SJSA1 (cell line): ENCODE data around the gene TICAM2. TPM values are rescaled to one million over a fixed set of nuclear protein-coding genes. Genes with fewer than 3 reads are reported as not detected.

Experiments
- DNase-seq, 2 experiments: peaks; one replicate each; pipeline ENCODE4 v3.0.0-alpha.2; 2015 to 2020; ENCODE audit warnings: low spot score in 2 of 2, low read depth in 1 of 2
- H3K27ac ChIP-seq: fragments of 250-450 bp; sonication (Bioruptor Pico); 2 replicates; pipeline ENCODE4 v1.5.1; 2020; ENCODE audit warnings: mild to moderate bottlenecking, moderate library complexity
- H3K27me3 ChIP-seq: fragments of 250-450 bp; sonication (Bioruptor Pico); replicated peaks from 2 replicates; pipeline ENCODE4 v1.5.1; 2020; ENCODE audit warnings: mild to moderate bottlenecking, moderate library complexity
- H3K36me3 ChIP-seq: fragments of 250-450 bp; sonication (Bioruptor Pico); 2 replicates; pipeline ENCODE4 v1.5.1; 2020; ENCODE audit warnings: mild to moderate bottlenecking
- H3K4me1 ChIP-seq: fragments of 250-450 bp; sonication (Bioruptor Pico); replicated peaks from 2 replicates; pipeline ENCODE4 v1.6.1; 2021; ENCODE audit warnings: mild to moderate bottlenecking
- H3K4me3 ChIP-seq: fragments of 250-450 bp; sonication (Bioruptor Pico); 2 replicates; pipeline ENCODE4 v1.5.1; 2020; ENCODE audit warnings: mild to moderate bottlenecking
- H3K9me3 ChIP-seq: fragments of 250-450 bp; sonication (Bioruptor Pico); replicated peaks from 2 replicates; pipeline ENCODE4 v1.5.1; 2020; ENCODE audit warnings: mild to moderate bottlenecking
- total RNA-seq: library from RNA; depleted of rRNA; stranded (reverse); fragments of >200 nt; shearing (Covaris generic); gene quantifications from 2 replicates; pipeline ENCODE4 v1.2.3, GENCODE V29; 2014

The TICAM2 gene
- total RNA-seq, 1 experiment from 2014 or later: 22.1 TPM

DNA sequence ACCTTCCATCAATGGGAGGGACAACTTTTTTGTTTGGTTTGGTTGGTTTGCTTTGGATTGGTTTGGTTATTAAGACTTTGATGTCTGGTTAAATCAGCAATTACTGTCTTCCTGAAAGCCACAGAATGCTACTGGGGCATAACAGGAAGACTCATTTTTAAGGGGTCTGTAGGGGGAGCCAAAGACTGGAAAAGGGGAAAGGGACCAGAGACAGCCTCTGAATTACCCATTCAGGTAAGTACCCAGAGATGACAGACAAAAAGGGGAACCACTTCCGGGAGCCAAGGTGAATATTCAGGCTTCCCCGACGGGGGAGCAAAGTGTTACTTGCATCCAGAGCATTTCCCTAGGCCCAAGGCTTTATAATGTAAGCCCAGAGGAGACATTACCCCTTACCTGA, 53.1 kb downstream of the TICAM2 start:
- peak in 1 of 2 experiments; percentile 38 for DNase-seq
- H3K36me3 ChIP-seq: peaks cover 4% of the 10 kb centered on the region
- H3K4me1 ChIP-seq: peaks cover 8% of the 10 kb centered on the region; the same call in 1 of the 2 replicates
- H3K27ac ChIP-seq: no peak overlapping the region
- peaks cover 6% of the 10 kb centered on the region; the same call in 1 of the 2 replicates for H3K9me3 ChIP-seq
- no peak overlapping the region for H3K4me3 ChIP-seq
- H3K27me3 ChIP-seq: no peaks in the 10 kb centered on the region

DNA sequence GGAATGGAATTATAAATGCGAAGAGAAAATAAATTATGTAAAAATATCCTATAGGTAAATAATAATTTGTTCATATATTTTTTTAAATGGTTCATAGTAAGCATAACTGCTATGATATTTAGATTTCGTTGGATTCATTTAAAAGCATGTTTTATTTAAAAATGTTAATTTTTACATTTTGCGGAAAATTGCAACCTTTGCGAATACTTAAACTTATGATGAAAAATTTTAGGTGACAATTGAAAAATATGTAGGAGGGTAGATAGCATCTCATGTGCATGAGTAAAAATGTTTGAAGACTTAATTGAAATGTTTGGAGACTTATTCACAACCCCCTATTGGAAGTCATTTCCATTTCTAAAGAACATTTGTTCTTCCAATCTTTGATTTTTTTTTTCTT, 53.6 kb downstream of the TICAM2 start:
- Histone ChIP-seq H3K9me3 (peaks cover 6% of the 10 kb centered on the region; the same call in 1 of the 2 replicates), H3K4me1 (peaks cover 8% of the 10 kb centered on the region; the same call in 1 of the 2 replicates), H3K36me3 (peaks cover 4% of the 10 kb centered on the region), H3K4me3 (no peak overlapping the region), H3K27ac (no peak overlapping the region), H3K27me3 (no peaks in the 10 kb centered on the region)
- DNase-seq: no peak

DNA sequence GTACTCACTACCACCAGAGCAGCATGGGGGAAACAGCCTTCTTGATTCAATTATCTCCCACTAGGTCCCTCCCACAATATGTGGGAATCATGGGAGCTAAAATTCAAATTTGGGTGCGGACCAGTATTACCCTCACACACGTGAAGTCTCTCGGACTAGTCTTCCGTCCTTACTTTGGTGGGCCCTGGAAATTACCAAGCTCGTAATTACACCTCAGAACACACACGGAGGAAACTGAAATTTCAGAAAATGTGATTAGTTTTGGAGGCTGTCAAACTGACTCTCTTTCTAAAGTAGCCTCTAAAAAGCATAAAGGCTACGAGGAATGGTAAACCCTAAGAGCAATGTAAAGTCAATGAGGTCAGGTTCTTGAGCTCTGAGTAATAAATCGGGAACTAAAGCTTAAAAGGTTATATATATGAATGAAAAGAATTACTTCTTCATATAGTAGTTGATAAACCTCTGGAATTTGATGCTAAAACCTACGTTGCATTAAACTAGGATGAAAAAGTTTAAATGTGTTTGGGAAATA, 56.9 kb downstream of the TICAM2 start:
- Histone ChIP-seq H3K4me3 (no peak overlapping the region; the same call in 1 of the 2 replicates), H3K27ac (no peak overlapping the region)

DNA sequence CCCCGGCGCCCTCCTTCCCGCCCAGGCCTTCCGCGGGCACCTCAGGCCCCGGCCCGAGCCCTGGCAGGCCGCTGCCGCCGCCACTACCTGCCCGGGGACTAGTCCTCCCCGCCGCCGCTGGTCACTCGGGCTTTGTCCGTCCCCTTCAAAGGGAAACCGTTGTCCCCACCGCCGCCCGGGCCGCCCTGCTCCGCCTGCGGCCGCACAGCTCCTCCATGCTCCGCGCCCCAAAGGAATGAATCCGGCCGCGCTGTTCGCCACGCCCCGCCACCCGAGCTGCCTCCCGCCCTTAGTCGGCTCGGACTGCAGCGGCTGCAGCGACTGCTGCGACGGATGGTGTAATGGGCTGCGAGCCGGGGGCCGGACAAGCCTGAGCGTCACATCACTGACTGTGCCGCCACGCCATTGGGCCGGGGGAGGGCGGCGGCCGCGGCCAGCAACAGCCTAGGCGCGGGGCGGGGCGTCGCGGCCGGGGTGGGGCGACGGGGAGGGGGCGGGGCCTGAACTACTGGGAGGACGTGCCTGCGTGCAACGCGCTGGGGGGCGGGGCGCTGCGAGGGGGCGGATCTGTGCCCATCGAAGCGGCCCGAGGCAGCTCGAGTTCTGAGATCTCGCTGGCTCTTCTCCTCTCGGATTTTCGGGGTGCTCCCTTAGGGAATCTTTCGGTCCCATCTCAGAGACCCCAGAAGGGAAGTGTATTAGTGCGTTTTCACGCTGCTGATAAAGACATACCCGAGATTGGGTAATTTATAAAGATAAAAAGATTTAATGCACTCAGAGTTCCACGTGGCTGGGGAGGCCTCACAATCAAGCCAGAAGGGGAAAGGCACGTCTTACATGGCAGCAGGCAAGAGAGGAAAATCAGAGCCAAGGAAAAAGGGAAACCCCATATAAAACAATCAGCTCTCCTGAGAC, 57.6 kb downstream of the TICAM2 start, which contains the start of gene FEM1C:
FEM1C (minus strand) TSS at position 340 of the 915 bp plus-strand sequence. CDS start 1,282 bp downstream, outside the sequence.
- peaks cover 6% of the 10 kb centered on the region; the same call in 1 of the 2 replicates for H3K9me3 ChIP-seq
- peak within 1 kb of the TSS; percentile 89 for H3K27ac ChIP-seq
- peaks cover 13% of the 10 kb centered on the region for H3K4me1 ChIP-seq
- peaks cover 39% of the 10 kb centered on the region for H3K36me3 ChIP-seq
- DNase-seq: peak; percentile 97 to 99
- no peaks in the 10 kb centered on the region for H3K27me3 ChIP-seq
- H3K4me3 ChIP-seq: peak within 1 kb of the TSS; percentile 89

More for the DNA sequence above, 56.9 kb downstream of the TICAM2 start:
- Histone ChIP-seq H3K27me3 (no peaks in the 10 kb centered on the region), H3K9me3 (peaks cover 6% of the 10 kb centered on the region; the same call in 1 of the 2 replicates), H3K36me3 (peaks cover 32% of the 10 kb centered on the region), H3K4me1 (peaks cover 13% of the 10 kb centered on the region)
- no peak for DNase-seq

DNA sequence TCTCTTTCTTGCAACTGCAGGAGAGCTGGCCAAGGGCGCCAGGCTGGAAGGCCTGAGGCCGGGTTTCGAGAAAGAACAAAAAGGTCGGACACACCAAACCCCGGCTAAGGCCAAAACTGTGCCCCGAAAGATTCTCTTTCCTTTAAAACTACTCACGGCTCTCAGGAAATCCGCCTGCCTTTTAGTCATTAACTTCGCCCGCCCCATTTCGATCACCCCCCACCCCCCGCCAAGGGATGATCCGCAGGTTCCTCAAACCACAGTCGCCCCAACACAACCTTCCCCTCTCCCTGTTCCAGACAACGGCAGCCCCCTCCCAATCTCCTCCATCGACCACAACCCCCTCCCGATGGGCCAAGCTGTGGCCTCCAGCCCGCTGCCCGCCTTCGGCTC, 58.2 kb downstream of the TICAM2 start:
- Histone ChIP-seq H3K27me3 (no peaks in the 10 kb centered on the region), H3K36me3 (peaks cover 45% of the 10 kb centered on the region)
- peak in 1 of 2 experiments; percentile 74 for DNase-seq

DNA sequence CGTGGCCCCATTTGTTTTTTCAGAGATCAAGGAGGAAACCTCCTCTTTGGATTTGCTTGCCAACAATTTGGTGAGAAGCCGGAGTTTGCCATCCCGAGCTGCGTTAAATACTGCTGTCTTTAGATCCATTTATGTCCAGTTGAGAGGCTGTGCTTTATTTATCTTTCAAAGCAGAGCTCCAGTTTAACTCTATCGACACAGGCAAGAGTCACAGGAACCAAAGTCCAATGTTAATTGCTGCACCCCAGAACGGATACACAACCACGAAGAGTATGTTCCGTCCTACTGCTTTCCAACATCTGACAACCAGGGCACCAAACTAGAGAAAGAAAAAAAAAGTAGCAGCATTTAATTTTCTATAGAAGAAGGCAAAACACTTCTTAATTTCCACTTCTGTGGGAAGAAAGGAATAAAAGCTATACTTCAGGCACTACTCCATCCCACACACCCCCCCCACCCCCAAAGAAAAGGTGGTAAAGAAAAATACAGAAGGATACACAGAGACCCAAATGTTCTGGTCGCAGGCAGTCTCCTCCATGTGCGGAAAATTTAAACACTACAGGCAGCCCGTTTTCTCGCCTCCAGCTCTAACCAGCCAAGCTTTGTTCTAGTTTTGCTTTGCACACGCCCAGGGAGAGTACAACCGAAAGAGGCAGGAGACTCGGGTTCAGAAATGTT, 58.8 kb downstream of the TICAM2 start:
- Histone ChIP-seq H3K4me3 (peak overlapping the region; percentile 89), H3K27me3 (no peaks in the 10 kb centered on the region), H3K36me3 (peaks cover 51% of the 10 kb centered on the region), H3K4me1 (peaks cover 13% of the 10 kb centered on the region), H3K27ac (peak overlapping the region; percentile 89), H3K9me3 (peaks cover 6% of the 10 kb centered on the region; the same call in 1 of the 2 replicates)
- DNase-seq: no peak

More for the DNA sequence above, 58.2 kb downstream of the TICAM2 start:
- peak overlapping the region; percentile 89 for H3K4me3 ChIP-seq
- H3K27ac ChIP-seq: peak overlapping the region; percentile 89
- H3K4me1 ChIP-seq: peaks cover 13% of the 10 kb centered on the region
- H3K9me3 ChIP-seq: peaks cover 6% of the 10 kb centered on the region; the same call in 1 of the 2 replicates

DNA sequence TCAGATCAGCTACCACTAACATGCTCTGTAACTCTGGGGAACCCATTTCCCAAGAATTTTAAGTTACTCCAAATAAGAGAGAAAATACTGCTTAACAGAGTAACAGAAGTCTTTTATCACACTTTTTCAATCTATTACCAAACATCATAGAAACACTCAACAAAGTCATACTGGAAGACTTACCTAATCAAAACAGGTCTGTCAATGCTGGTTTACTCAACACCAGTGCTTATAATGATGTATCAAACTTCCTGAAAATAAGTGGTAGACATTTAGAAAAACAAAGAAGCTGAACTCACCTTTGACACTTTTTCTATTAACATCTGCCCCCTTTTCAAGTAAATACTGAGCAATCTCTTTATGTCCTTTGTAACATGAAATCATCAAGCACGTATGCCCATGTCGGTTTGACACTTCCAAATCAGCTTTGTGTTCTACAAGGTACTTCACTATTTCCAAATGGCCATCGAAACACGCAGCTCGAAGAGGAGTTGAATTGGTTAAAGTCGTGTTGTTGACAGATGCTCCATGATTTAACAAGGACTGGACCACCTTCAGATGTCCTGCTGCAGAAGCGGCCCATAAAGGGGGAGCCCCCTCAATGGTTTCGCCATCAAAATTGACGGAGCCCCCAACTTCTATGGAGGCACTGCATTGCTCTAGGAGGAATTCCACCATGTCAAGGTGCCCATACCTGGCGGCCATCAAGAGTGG, 59.5 kb downstream of the TICAM2 start:
- Histone ChIP-seq H3K9me3 (peaks cover 6% of the 10 kb centered on the region; the same call in 1 of the 2 replicates), H3K27me3 (no peaks in the 10 kb centered on the region), H3K36me3 (peaks cover 58% of the 10 kb centered on the region), H3K27ac (peak overlapping the region; percentile 33; the same call in 1 of the 2 replicates), H3K4me3 (peak overlapping the region; percentile 89), H3K4me1 (peaks cover 13% of the 10 kb centered on the region)
- DNase-seq: peak in 1 of 2 experiments; percentile 22

DNA sequence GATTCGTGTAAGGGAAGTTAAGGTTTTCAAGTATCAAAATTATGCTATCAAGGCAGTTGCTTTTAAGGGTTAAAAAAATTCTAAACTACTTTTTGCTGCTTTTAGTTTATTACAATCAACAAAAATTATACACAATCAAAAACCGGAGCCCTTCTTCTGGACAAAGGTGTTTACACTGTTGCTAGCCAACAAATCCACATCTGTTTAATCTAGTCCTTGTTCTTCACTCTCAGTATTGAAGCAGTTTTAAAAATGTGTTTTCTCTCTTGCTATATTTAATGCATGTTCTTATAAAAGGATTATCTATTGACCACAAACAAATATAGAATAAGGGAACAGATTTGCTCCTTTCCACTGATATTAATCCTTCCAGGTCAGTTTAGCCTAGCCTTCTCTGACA, 60.2 kb downstream of the TICAM2 start:
- Histone ChIP-seq H3K27me3 (no peaks in the 10 kb centered on the region), H3K4me1 (peaks cover 13% of the 10 kb centered on the region), H3K4me3 (peak overlapping the region; percentile 89), H3K36me3 (peaks cover 65% of the 10 kb centered on the region), H3K27ac (peak overlapping the region; percentile 33), H3K9me3 (peaks cover 6% of the 10 kb centered on the region; the same call in 1 of the 2 replicates)
- DNase-seq: peak in 1 of 2 experiments; percentile 51

DNA sequence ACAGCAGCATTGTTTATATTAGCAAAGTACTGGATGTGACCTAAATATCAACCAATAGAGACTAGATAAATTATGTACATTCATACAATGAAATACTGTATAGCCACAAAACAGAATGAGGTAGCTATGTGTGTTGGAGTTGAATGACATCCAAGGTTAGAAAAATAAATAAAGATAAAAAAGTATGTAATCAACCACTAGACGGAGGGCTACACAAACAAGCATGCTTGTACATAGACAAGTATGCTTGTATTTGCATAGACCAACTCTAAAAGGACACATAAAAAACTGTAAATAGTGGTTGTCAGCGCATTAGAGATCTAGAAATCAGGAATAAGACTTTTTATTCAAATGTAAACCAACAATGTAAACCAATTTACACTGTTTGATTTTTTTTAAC, 60.7 kb downstream of the TICAM2 start:
- H3K27me3 ChIP-seq: no peaks in the 10 kb centered on the region
- peak overlapping the region; percentile 89 for H3K4me3 ChIP-seq
- peak in 1 of 2 experiments; percentile 40 for DNase-seq
- H3K36me3 ChIP-seq: peaks cover 70% of the 10 kb centered on the region
- peaks cover 6% of the 10 kb centered on the region; the same call in 1 of the 2 replicates for H3K9me3 ChIP-seq
- H3K27ac ChIP-seq: peak overlapping the region; percentile 33
- H3K4me1 ChIP-seq: peaks cover 13% of the 10 kb centered on the region

DNA sequence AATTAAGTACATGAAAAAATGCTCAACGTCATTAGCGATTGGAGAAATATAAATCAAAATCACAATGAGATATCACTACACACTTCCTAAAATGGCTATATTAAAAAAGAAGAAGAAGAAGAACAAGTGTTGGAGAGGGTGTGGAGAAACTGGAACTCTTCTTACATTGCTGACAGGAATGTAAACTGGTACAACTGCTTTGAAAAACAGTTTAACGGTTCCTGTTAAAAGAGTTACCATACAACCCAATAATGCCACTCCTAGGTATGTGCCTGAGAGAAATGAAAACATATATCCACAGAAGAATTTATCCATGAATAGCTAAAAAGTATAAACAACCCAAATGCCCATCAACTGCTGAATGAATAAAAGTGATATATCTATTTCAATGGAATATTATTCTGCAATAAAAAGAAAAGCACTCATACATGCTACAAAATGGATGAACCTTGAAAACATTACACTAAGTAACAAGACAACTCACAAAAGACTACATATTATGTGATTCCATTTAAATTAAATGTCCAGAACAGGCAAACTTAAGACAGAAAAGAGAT, 66.7 kb downstream of the TICAM2 start:
- DNase-seq: no peak
- Histone ChIP-seq H3K27ac (no peak overlapping the region), H3K27me3 (no peaks in the 10 kb centered on the region), H3K36me3 (peaks cover 79% of the 10 kb centered on the region), H3K4me1 (no peaks in the 10 kb centered on the region; the same call in 1 of the 2 replicates), H3K4me3 (no peak overlapping the region), H3K9me3 (no peaks in the 10 kb centered on the region)

DNA sequence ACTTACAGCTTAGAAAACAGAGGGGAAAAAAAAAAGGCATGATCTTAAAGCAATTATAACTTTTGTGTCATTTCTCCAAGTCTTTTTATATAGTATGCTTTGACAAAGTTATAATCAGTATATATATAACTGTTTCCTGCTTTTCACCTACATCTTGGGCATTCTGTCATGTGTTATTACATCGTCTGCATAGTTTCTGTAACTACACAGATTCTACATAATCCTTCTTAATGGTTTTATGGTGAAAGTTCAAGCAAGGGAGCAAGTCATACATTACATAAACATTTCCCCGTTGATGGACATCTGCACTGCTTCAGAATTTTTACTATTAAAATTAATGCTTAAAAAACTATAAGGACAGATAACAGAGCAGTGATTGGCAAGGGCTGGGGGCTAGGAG, 69.8 kb downstream of the TICAM2 start:
- Histone ChIP-seq H3K4me3 (no peak overlapping the region), H3K27me3 (no peaks in the 10 kb centered on the region), H3K36me3 (peaks cover 59% of the 10 kb centered on the region), H3K9me3 (no peaks in the 10 kb centered on the region), H3K27ac (no peak overlapping the region), H3K4me1 (no peaks in the 10 kb centered on the region)
- DNase-seq: no peak

DNA sequence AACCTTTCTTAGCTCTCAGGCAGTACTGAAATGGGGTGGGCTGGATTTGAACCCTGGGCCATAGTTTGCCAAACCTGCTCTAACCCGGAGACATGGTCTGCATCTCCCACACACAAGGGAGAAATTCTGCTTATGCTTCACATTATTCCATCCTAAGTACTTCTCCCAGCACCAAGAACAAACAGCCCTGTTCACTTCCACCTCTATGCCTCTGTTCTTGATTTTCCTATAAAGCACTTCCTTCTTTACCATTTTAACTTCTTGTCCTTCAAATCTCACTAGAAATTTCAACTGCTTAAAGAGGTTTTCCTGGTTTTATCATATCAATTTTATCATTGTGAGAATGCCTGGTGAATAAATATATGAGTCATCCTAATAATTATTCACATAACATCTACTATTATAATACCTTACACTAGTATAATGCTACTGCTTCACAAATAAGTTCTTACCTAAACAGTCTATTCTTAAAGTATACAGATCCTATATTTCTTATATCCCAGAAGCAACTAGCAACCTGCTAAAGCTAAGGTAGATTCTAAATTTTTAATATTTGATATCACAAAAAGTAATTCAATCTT, 70.4 kb downstream of the TICAM2 start:
- Histone ChIP-seq H3K4me3 (no peak overlapping the region), H3K9me3 (no peaks in the 10 kb centered on the region), H3K36me3 (peaks cover 59% of the 10 kb centered on the region), H3K27ac (no peak overlapping the region), H3K4me1 (no peaks in the 10 kb centered on the region), H3K27me3 (no peaks in the 10 kb centered on the region)
- no peak for DNase-seq
